HG02943 (cell line): ENCODE measurements around the gene SELENOH.

Experiments
- ATAC-seq: cut with Tn5 transposase; IDR thresholded peaks from one replicate; pipeline ENCODE4 v1.9.1; 2021; ENCODE audit warnings: mild to moderate bottlenecking, low read depth, moderate library complexity; ENCODE audit not compliant: unreplicated experiment

SELENOH gene

GRCh38 chr11:57745206-57745605, 3.9 kb downstream of the SELENOH start:
- no peak for ATAC-seq

DNA sequence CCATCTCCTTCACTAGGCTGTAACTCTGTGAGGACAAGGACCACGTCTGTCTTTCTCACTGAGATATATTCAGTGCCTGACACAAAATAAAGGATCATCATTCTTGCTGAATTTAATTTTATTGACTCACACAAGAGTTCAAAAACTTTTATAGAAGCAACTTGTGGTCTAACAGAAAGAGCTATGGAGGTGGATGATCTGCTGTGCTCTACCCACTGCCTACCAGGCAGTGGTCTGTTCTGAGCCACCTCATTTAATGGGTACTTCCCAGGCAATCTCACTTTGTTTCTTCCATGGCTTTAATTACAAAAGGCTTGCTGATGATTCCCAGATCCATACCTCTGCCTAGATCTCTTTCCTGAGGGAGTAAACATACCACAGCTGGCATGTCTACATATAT, 5.6 kb downstream of the SELENOH start:
- ATAC-seq = no peak

GRCh38 chr11:57751176-57751575, 9.9 kb downstream of the SELENOH start:
- ATAC-seq = no peak

GRCh38 chr11:57751676-57752253, 10.5 kb downstream of the SELENOH start, which contains the start of gene BTBD18:
Gene BTBD18 (minus strand): TSS chr11:57751819. CDS start chr11:57751188, 631 bp downstream.
- ATAC-seq = no peak

DNA sequence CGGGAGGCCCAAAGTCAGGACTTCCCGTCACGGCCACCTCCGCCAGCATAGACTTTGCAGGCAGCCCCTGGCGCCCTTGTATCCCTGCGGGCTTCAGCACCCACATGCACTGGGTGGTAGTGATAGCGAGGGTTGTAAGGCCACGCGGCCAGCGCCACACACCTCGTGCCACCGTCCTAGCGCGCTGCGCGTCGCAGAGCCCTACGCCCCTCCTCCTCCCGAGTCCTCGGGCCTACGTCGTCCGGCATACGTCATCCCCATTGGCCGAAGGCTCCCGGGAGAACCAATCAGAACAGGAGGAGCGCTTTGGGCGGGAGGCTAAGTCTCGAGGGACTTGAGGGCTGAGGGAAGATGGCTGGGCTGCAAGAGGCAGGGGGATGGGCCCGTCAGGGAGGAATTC, 11.7 kb downstream of the SELENOH start:
- no peak for ATAC-seq

- no peak for ATAC-seq
These were observed 16.9 kb downstream of the SELENOH start for GRCh38 chr11:57758174-57758573.

- peak; percentile 92 for ATAC-seq
These were observed 20.3 kb downstream of the SELENOH start, which contains the start of gene CTNND1 for GRCh38 chr11:57761301-57762234. Gene CTNND1 (plus strand): TSS chr11:57761802. CDS start chr11:57791479, 29,677 bp downstream.

DNA sequence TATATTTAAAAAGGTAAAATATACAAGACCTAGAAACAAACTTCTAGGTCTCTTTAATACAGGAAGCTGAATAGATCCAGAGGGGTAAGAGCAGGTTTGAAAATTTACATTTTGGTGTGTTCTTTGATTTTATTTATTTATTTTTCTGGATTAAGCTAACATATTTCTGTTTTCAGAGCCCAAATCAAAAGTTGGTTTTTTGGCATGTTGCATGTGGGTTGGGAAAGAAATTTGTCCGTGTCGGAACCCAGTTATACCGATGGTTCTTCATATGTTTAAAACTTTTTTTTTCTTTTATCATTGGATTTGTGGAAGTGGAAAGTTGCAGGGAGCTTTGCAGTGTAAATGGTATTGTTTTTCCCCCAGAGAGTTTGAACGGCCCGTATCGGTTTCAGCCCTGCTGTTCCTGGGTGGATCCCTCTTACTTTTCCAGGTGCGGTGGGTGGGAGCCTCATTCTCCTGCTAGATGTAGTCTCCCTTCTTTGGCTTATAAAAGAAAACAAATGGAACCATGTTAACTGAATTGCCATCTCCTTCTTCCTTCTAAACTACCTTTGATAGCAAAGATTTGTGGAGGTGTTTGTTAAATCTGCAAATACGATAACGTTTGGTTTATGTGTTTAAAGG, 21.1 kb downstream of the SELENOH start:
- ATAC-seq = no peak

DNA sequence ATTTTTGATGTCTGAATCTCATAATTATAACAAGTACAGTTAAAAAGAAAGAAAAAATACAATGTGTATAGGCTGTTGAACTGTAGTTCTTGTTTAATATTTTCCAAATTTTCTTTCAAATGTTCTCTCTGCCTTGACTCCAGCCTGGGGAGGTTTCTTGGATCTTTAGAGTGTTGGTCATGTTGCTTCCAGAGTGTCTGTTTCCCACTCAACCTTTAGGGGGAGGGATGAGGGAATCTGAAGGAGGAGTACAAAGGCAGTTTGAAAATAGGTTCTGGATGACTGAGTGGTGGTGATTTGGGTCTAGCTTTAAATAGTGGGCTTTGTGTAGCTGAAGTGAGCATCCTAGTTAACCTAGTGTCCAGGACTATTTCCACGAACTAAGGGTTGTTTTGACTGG, 22.3 kb downstream of the SELENOH start:
- ATAC-seq = no peak

DNA sequence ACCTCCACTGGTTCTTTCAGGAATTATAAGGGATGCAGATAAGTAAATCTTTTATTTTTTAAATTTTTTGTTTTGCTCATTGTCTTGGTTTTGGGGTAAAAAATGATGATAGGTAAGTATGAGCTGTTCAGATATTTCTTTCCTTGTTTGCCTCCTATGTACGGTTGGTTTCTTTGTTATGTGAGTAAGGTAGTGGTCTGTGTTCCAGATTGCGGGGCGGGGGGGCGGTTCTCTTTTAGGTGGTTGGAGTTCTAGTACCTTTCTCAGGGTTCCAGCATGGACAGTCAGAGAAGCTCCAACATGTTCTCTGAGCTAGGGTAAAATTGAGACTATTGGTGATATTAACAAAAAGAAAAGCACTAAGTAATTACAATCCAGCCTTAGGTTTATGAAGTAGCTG, 22.7 kb downstream of the SELENOH start:
- no peak for ATAC-seq

- no peak for ATAC-seq
These were observed 23.3 kb downstream of the SELENOH start for GRCh38 chr11:57764566-57764965.

DNA sequence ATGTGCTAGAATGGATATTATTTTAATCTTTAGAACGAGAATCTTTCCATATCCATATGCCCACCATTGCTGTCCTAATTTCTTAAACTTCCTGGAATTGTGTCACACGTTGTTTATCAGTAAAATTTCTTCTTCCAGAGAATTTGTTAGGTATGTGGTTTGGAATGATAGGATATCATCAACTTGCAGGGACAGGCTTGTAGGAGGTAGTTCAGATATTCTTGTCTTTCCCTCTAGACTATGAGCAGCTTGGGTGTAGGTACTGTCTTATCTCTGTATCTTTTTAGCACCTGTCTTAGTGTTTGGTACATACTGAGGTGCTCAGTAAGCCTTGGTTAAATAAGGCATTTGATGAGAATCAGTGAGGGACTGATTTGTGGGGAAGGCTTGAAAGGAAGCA, 23.7 kb downstream of the SELENOH start:
- ATAC-seq = no peak

DNA sequence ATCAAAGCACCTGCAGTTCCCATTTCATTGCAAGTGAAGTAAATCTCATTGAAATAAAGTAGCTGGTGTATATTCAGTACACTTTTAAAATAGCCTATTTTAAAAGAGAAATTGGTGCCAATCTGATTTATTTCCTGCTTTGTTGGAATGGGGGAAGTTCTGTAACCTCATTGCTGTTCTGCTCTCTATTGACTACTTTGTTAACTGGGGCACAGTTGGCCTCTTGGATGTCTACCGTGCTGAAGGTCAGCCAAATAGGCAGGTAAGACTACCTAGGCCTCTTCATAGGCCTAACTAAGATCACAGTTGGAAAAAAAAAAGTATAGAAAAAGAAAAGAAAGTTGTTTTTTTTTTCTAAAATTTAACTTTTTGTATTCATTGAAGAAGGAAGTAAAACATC, 29.5 kb downstream of the SELENOH start:
- ATAC-seq = no peak

- no peak for ATAC-seq
These were observed 30.1 kb downstream of the SELENOH start for GRCh38 chr11:57771365-57771764.

DNA sequence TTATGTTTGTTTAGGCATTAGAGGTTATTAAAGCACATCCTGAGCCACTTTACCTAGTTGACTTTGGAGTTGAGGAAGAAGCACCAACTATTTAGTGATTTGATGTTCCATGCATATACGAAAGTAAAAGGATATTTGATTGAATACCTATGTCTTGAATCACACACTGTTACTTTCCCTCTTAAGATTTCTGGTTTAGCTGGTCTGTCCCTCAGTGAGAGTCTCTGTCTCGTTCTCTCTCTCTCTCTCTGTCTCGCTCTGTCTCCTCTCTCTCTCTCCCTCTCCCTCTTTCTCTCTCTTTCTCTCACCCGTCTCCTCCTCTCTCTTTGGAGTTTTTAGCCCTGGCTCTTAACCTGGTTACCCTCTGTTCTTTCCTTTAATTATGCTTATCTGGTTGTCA, 31.3 kb downstream of the SELENOH start:
- ATAC-seq = no peak

GRCh38 chr11:57773026-57773598, 31.8 kb downstream of the SELENOH start:
- ATAC-seq = no peak

DNA sequence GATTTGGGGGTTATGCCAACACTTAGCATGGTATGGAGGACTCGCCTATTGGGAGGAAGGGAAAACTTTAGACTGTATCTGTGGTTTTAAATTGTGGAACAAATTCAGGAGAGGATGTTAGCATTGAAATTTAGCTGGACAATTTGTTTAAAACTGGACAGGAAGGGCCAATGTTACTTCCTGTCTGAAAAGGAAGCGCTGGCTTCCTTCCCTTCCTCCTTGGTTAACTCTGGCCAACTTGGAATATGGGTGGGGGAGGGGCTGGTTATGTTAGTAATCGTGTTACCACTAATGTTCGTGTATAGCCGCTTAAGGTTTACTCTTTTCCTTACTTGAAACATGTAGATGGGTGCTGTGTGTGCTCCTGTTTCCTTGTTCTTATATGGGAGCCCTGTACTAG, 34.2 kb downstream of the SELENOH start:
- ATAC-seq = no peak

GRCh38 chr11:57776031-57776521, 34.8 kb downstream of the SELENOH start:
- ATAC-seq = no peak

GRCh38 chr11:57776577-57777210, 35.4 kb downstream of the SELENOH start:
- no peak for ATAC-seq

DNA sequence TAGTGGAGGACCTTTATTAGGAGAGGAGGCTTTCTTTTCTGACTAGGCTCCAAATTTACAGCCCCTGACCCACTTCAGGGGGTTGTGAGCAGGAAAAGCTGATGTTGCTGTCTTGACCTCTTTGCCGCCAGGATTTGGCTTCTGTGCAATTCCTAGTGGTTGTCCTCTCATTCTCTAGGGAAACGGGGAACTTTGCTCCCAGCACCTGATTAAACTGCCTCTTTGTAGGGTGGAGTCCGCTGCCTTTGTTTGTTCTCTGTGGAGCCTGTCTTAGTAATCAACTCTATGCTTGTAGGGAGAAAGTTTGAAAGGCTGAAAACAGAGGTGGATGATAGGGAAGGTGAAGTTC, 36.7 kb downstream of the SELENOH start:
- no peak for ATAC-seq
